Upper lobe of left lung (tissue), 6 donors: ENCODE data around the gene RPLP2. TPM values are rescaled to one million over a fixed set of nuclear protein-coding genes. Genes with fewer than 3 reads are reported as not detected.

Experiments used
- ATAC-seq, 2 donors: fragments of 200-7000 bp; cut with Tn5 transposase; one replicate each; pipeline ENCODE4 v1.9.1; 2022; ENCODE audit warnings: mild to moderate bottlenecking in 2 of 2, moderate library complexity in 2 of 2; ENCODE audit not compliant: low FRiP score in 2 of 2
- DNase-seq, 2 donors: peaks; one replicate each; pipeline ENCODE4 v3.0.0-alpha.2; 2019 to 2020
- H3K27ac ChIP-seq, 4 donors: fragments of 200-600 bp; sonication (generic); one replicate each; pipeline ENCODE4 v1.5.1; 2016 to 2019
- H3K27me3 ChIP-seq, 4 donors: fragments of 200-600 bp; sonication (generic); one replicate each; pipeline ENCODE4 v1.5.1; 2017 to 2019
- H3K36me3 ChIP-seq, 4 donors: fragments of 200-600 bp; sonication (generic); one replicate each; pipeline ENCODE4 v1.5.1; 2016 to 2019
- H3K4me1 ChIP-seq, 4 donors: fragments of 200-600 bp; sonication (generic); one replicate each; pipeline ENCODE4 v1.5.1; 2018 to 2019
- H3K4me3 ChIP-seq, 4 donors: fragments of 200-600 bp; sonication (generic); one replicate each; pipeline ENCODE4 v1.5.1; 2017 to 2019; ENCODE audit warnings: mild to moderate bottlenecking in 2 of 4, moderate library complexity in 1 of 4
- H3K9me3 ChIP-seq, 4 donors: fragments of 200-600 bp; sonication (generic); one replicate each; pipeline ENCODE4 v1.5.1; 2018 to 2019
- EP300 ChIP-seq, 4 donors: sonication (generic); formaldehyde crosslinking; IDR thresholded peaks; one replicate each; pipeline ENCODE4 v1.5.1; 2017; ENCODE audit warnings: antibody characterized with exemption in 4 of 4, control low read depth in 2 of 4
- POLR2A ChIP-seq, 4 donors: fragments of 450-650 bp; IDR thresholded peaks; one replicate each; pipeline ENCODE4 v1.5.1; 2016 to 2017; ENCODE audit warnings: antibody characterized with exemption in 4 of 4, mild to moderate bottlenecking in 2 of 4
- POLR2AphosphoS5 ChIP-seq, 2 donors: sonication (generic); formaldehyde crosslinking; IDR thresholded peaks; one replicate each; pipeline ENCODE4 v1.5.1; 2017; ENCODE audit warnings: antibody characterized with exemption in 2 of 2
- WGBS, 2 donors: methylation state at CpG; one replicate each; pipeline ENCODE4 v1.1.5; 2017 to 2018; 5-methylcytosine and 5-hydroxymethylcytosine counted together
- total RNA-seq, 6 donors: library from RNA; depleted of rRNA in 4 of 6; stranded (reverse); fragments of >200 nt in 4 of 6; gene quantifications; one replicate each; pipeline versions ENCODE4 v1.1.0 to v1.2.1, GENCODE V29; 2016 to 2021
- TF ChIP-seq, protein P1 (sequence below), 6 experiments: fragments of 450-650 bp in 4 of 6; fragments of 200-600 bp in 2 of 6; sonication (generic) in 2 of 6; IDR thresholded peaks; one replicate each; pipeline ENCODE4 v1.5.1; 2016 to 2019; ENCODE audit warnings: antibody characterized with exemption in 6 of 6
- donor health status: DM: no; HTN: no; CAD: no; lungs with moderate emphysema.
- donor health status: DM: no; HTN: yes; CAD: no; lungs with severe emphysema.

Gene RPLP2
- total RNA-seq, 6 donors from 2014 or later = 451 to 1,926 (median 773) TPM

- TF ChIP-seq EP300 (IDR thresholded peaks at IDR 0.05) = no peak
- no peak for TF ChIP-seq POLR2AphosphoS5 (IDR thresholded peaks at IDR 0.05)
- peak in 1 of 4 donors; percentile 59 for TF ChIP-seq POLR2A (IDR thresholded peaks at IDR 0.05)
- TF ChIP-seq, protein P1, sequence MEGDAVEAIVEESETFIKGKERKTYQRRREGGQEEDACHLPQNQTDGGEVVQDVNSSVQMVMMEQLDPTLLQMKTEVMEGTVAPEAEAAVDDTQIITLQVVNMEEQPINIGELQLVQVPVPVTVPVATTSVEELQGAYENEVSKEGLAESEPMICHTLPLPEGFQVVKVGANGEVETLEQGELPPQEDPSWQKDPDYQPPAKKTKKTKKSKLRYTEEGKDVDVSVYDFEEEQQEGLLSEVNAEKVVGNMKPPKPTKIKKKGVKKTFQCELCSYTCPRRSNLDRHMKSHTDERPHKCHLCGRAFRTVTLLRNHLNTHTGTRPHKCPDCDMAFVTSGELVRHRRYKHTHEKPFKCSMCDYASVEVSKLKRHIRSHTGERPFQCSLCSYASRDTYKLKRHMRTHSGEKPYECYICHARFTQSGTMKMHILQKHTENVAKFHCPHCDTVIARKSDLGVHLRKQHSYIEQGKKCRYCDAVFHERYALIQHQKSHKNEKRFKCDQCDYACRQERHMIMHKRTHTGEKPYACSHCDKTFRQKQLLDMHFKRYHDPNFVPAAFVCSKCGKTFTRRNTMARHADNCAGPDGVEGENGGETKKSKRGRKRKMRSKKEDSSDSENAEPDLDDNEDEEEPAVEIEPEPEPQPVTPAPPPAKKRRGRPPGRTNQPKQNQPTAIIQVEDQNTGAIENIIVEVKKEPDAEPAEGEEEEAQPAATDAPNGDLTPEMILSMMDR (IDR thresholded peaks at IDR 0.05) = no peak
- H3K27me3 ChIP-seq = peaks cover 0 to 4% (median 0%) of the 10 kb centered on the region in 4 donors
- DNase-seq (no peak), ATAC-seq (peak in 1 of 2 donors; percentile 0)
- H3K36me3 ChIP-seq = peaks cover 2 to 7% (median 6%) of the 10 kb centered on the region in 4 donors
- peaks cover 88 to 96% (median 91%) of the 10 kb centered on the region in 4 donors for H3K4me1 ChIP-seq
- H3K27ac ChIP-seq = peak overlapping the region; percentile 48 to 92 (median 84)
- H3K9me3 ChIP-seq = no peaks in the 10 kb centered on the region
- WGBS, 2 donors = 2 to 10% methylated on average over 2 to 18 of the region's 39 CpGs
- peak overlapping the region in 3 of 4 donors; percentile 39 to 46 (median 45) for H3K4me3 ChIP-seq
Measured at GRCh38 chr11:829847-830294, 20.1 kb downstream of the RPLP2 start.

GRCh38 chr11:830295-831117 lies 20.7 kb downstream of the RPLP2 start:
- Histone ChIP-seq H3K4me1 (peaks cover 86 to 96% (median 91%) of the 10 kb centered on the region in 4 donors), H3K9me3 (no peaks in the 10 kb centered on the region), H3K27ac (peak overlapping the region in 3 of 4 donors; percentile 48 to 89 (median 78)), H3K36me3 (peaks cover 0 to under 1% (median under 1%) of the 10 kb centered on the region in 4 donors), H3K27me3 (peaks cover 0 to 4% (median 0%) of the 10 kb centered on the region in 4 donors), H3K4me3 (peak overlapping the region in 3 of 4 donors; percentile 39 to 46 (median 45))
- WGBS, 2 donors = 33 to 38% methylated on average over 25 to 32 of the region's 78 CpGs
- TF ChIP-seq, protein P1 (IDR thresholded peaks at IDR 0.05) = no peak
- TF ChIP-seq POLR2A (IDR thresholded peaks at IDR 0.05) = peak in 1 of 4 donors; percentile 47
- TF ChIP-seq POLR2AphosphoS5 (IDR thresholded peaks at IDR 0.05) = peak in 1 of 2 donors; percentile 40
- peak; percentile 53 to 61 for ATAC-seq
- peak; percentile 88 to 94 for DNase-seq

DNA sequence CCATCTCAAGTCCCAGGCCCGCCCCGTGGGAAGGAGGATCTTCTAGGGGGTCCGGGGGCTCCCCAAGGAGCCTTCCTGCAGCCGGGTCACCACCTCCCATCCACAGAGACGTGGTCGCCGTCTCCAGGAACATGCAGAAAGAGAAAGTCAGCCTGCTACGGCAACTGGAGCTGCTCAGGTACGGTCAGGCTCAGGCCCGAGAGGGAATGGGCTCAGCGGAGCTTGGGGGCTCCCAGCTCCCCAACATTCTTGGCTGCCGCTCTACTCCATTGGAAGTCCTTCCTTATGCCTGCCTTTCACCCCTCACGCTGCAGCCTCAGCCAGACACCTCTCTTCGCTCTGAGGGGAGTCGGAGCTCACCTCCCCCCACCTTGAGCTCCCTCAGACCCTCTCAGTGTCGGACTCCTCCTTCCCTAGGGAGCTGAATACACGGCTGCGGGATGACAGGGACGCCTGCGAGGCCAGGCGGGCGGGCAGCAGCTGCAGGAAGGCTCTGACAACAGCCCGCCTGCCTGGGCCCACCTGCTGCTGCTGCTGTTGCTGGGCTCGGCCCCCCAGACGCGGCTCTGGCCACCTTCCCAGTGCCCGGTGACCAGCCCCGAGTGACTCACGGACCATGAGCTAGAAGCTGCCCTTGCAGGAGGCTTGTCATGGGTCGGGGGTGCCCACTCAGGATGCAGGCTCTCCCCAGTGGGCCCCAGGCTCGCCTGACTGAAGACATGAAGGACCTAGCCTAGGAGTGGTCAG lies 21.5 kb downstream of the RPLP2 start:
- WGBS, 2 donors = 76 to 78% methylated on average over 23 to 25 of the region's 31 CpGs
- ATAC-seq (no peak), DNase-seq (peak in 1 of 2 donors; percentile 83)
- H3K9me3 ChIP-seq = no peaks in the 10 kb centered on the region
- TF ChIP-seq POLR2A (IDR thresholded peaks at IDR 0.05) = no peak
- TF ChIP-seq, protein P1 (IDR thresholded peaks at IDR 0.05) = no peak
- no peak for TF ChIP-seq POLR2AphosphoS5 (IDR thresholded peaks at IDR 0.05)
- no peak for TF ChIP-seq EP300 (IDR thresholded peaks at IDR 0.05)
- H3K36me3 ChIP-seq = peaks cover 0 to 6% (median 6%) of the 10 kb centered on the region in 4 donors
- peaks cover 0 to 4% (median 0%) of the 10 kb centered on the region in 4 donors for H3K27me3 ChIP-seq
- H3K4me3 ChIP-seq = peak overlapping the region in 2 of 4 donors; percentile 45 to 46
- H3K27ac ChIP-seq = no peak overlapping the region
- peaks cover 83 to 94% (median 85%) of the 10 kb centered on the region in 4 donors for H3K4me1 ChIP-seq

DNA sequence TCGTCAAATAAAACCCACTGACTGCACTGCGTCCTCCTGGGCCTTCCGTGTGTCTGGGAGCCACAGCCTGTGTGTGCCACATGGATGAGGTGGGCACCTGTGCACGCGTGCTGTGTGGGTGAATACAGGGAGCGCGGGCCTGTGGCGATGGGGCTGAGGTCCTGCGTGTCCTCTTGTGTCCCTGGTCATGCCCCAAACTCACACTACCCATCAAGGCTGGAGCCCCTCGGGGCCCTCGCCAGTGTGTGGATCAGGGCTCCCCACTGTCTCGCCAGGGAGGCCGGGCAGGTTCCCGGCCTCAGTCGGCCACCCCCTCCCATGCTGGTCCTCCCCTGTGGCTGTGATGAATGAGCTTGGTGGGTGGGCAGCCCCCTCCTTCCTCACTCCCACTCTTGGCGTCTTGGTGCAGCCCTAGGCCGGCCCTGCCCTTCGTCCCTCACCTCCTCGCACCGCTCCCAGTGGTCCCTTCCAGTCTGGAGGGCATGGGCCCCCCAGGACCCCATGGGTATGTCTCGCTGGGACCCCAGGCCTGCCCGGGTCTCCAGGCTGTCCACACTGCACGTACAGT lies 22.3 kb downstream of the RPLP2 start:
- H3K27ac ChIP-seq = peak overlapping the region; percentile 87 to 94 (median 92)
- H3K4me1 ChIP-seq = peaks cover 77 to 92% (median 80%) of the 10 kb centered on the region in 4 donors
- TF ChIP-seq POLR2A (IDR thresholded peaks at IDR 0.05) = no peak
- TF ChIP-seq, protein P1 (IDR thresholded peaks at IDR 0.05) = no peak
- TF ChIP-seq POLR2AphosphoS5 (IDR thresholded peaks at IDR 0.05) = no peak
- TF ChIP-seq EP300 (IDR thresholded peaks at IDR 0.05) = no peak
- DNase-seq = peak in 1 of 2 donors; percentile 73
- 67 to 84% methylated on average over 7 to 22 of the region's 23 CpGs for WGBS, 2 donors
- H3K36me3 ChIP-seq = peaks cover 0 to 14% (median 13%) of the 10 kb centered on the region in 4 donors
- H3K4me3 ChIP-seq = peak overlapping the region in 3 of 4 donors; percentile 52 to 95 (median 80)
- no peak for ATAC-seq
- H3K9me3 ChIP-seq = no peaks in the 10 kb centered on the region
- H3K27me3 ChIP-seq = peaks cover 0 to 4% (median 0%) of the 10 kb centered on the region in 4 donors
